GM18507 (cell line): ENCODE results near the gene RGS3.

Experiments
- DNase-seq: peaks from one replicate; pipeline ENCODE4 v3.0.0; 2011; ENCODE audit warnings: low read depth; ENCODE audit not compliant: insufficient read length; ENCODE audit errors: extremely low spot score
- FAIRE-seq: peaks from 2 replicates; lab custom pipeline; 2011; peaks lifted over from hg19 to GRCh38; lab: Jason Lieb, UNC

Gene RGS3

DNA sequence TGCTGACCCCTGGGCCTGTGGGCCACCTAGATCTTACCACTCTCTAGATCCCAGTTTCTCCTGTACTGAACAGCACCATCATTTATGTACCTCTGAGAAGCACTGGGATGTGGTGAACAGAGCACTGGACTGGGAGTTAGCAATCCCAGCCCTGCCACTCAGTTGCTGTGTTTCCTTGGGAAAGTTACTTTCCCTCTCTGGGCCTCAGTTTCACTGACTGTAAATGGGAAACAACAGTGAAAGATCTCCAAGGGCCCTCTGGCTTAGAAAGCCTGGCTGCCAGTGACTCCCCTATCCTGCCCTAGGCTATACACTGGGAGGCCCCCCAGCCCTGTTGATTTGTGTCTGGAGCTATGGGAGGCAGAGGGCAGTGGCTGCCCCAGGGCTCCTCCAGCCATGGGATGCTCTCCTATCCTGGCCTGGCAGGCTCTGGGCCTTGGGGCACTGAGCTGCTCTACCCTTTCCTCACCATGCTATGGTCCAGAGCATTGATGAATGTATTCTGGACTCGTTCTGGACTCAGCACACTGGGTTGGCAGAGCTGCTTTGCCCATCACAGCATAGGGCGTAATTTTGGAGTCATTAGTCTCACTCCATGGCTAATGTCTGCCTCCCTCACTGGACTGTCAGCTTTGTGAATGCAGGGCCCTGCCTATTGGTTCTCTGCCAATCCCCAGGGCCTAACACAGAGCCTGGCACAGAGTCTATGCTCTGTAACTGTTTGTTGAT lies 99.3 kb downstream of the RGS3 start:
- no peak for FAIRE-seq

DNA sequence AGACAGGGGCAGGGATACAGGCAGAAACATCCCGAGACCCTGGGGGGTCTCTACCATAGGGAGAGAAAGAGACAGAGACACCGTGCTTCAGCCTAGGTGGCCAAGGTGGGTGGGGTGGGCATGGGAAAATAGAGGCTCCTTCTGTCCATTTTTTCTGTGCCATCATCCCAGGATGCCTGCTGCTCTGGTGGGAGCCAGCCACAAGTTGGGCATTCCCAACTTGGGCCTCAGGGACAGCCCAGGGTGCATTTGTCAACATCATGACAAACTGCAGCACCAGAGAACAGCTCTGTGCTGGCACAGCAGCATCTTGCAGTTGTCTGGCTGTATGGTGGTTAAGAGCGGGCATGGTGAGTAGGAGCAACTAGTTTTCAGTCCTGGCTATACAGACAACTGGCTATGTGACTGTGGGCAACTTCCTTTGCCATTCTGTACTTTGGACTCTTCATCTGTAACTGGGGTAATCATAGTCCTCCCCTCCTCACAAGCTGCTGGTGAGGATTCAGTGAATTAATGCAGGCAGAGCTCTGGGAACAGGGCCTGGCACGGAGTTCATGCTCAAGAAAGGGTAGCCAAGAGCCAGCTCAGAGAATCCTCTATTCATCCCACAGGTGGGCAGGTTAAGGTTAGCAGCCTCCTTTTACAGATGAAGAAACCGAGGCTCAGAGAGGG lies 100.4 kb downstream of the RGS3 start:
- FAIRE-seq (no peak), DNase-seq (no peak)

More for the DNA sequence above, 99.3 kb downstream of the RGS3 start:
- no peak for DNase-seq

DNA sequence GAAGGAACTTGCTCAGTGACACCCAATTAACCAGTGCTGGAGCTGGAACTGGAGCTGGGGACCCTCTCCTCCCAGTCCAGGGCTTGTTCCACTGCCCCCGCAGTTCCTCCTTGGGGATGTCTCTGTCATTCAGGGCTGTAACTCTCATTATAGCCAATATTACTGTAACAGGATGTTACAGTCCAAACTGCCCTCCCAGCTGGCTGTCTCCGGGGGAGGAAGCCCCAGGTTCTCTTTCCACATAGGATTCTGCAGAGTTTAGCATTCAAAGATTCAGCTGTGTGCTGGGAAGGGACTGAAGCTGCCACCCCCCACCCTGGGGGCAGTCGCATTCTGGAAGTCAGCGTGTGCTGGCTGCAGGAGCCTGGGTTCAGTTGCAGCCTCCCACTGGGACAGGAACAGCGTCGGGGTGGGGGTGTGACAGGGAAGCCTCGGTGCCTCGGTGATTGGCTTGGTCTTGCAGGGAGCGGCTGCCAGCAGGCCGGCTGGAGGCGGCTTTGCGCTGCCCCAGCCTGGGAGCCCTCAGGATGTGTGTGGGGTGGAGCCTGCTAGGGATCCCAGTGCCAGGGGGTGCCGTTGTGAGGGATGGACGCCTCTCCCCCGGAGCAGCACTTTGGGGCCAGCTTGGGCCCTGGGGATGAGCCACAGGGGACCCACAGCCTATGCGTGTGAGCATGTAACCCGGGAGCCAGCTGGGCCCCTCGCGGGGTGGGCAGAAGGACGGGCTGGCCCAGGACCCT lies 101.1 kb downstream of the RGS3 start:
- DNase-seq (no peak), FAIRE-seq (no peak)

DNA sequence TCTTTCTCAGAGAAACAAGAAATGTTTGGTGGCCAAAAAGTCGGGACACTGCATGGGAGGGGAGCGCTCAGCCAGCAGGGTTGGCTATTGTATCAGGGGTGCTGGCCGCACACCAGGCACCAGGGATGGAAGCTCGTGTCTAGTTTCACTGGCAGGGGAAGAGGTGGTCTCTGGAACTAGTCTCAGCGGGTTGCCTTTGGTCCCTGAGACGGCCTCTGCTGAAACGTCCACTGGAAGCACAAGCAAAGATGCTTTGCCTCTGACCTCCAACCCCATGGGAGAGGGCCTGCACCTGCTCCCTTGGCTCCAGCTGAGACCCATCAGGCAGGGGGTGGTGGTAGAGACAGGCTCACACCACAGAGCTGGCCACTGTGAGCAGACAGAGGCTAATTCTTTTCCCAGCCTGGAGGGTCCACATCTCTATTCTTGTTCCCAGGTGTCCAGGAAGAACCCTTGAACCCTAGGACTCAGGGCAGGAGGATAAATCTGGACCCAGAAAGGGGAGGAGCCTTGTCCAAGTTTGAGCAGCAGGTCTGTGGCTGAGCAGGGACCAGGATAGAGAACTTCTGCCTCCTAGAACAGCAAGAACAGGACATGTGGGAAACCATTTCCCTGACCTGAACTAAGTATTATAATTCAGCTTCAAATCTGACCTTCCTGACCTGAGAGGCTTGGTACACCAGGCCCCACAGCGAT lies 102.6 kb downstream of the RGS3 start:
- no peak for DNase-seq
- no peak for FAIRE-seq

DNA sequence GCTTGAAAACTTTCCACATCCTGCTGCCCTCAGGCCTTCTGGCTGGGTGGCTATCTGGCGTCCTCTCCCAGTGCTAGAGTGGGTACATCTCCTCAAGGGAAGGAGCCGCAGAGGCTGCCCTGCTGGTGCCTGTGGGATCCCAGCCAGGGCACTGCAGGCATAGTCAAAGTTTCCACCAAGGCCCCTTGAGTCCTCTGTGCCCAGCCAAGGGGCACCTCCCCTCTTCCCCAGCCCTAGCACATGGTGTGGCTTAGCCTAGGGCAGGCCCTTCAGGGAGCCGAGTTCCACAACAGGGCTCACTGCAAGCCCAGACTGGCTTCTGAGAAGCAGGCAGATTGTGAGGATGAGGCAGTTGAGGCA lies 103.2 kb downstream of the RGS3 start:
- no peak for DNase-seq
- no peak for FAIRE-seq

DNA sequence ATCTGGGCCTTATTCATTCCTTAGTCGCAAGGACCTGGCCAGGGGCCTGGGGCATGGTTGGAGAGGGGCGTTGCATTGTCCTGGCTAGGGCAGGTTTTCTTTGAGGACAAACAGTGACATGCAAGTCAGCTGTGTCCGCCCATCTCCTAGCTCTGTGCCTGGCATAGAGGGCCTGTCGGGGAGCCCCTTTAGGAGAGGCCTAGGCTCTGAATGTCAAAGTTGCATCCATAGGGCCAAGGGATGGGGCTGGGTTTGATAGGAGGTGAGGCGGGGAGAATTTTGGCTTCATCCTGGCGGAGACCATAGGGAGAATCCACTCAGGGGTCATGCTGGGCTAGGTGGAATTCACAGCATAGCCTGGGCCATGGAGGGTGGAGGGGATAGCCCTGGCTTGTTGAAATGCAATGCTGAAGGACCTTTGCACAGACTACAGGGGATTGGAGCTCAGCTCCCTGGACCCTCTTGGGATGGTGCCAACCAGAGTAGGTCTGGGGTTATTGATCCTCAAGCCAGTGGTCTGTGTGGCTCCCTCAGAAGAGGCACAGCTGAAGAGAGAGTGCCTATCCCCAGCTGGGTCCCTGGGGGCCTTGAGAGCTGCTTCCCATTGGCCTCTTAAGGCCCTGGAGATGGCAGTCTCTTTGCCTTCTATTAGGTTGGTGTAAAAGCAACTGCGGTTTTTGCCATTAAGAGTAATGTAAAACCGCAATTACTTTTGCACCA lies 104.0 kb downstream of the RGS3 start:
- DNase-seq (no peak), FAIRE-seq (no peak)

DNA sequence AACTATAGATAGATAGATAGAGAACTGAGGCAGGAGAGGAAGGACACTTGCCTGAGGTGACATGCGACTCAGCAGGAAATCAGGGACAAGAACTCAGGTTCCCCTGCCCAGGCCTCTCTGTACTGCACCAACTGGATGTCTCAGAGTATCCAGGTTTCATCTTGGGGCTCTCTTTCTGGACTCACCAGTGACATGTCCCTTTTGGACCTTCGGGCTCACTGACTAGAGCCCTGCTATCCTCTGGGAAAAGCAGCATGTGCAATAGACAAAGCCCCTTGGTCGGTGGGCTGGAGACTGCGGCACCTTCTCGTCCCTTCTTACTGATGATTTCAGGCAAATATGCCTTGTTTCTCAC lies 104.5 kb downstream of the RGS3 start:
- DNase-seq (no peak), FAIRE-seq (no peak)

DNA sequence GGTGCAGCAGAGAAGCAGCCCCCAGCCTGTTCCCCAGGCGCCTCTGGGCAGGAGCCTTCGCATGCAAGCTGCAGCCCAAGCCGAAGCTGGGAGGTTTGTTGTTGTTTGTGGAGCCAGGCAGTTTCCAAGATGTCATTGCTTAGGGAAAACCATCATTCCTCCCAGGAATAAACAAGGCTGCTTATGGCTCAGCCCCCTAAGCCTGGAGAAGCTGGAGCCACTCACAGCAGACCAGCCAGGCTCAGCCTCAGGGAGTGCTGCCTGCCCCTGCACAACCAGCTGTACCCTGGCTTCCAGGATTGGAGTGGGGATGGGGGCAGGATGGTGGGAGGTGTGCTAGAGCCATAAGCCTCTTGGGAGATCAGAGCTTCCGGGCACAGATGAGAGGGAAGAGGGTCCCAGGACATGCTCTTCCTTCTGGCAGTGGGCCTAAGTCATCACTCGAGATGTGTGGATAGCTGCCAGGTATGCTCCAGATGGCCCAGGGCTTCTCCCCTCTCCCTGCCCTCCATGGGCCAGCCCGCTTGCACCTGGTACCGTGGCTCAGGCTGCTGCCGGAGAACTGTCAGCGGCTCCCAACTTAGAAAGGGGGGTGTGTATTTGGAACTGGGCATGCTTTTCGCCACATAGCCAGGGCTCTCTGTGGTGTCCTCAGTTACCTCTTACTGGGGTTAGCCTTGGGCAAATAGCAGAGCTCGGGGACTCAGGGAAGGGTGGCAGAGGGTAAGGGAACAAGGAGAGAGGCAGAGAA lies 105.2 kb downstream of the RGS3 start:
- no peak for FAIRE-seq
- no peak for DNase-seq

DNA sequence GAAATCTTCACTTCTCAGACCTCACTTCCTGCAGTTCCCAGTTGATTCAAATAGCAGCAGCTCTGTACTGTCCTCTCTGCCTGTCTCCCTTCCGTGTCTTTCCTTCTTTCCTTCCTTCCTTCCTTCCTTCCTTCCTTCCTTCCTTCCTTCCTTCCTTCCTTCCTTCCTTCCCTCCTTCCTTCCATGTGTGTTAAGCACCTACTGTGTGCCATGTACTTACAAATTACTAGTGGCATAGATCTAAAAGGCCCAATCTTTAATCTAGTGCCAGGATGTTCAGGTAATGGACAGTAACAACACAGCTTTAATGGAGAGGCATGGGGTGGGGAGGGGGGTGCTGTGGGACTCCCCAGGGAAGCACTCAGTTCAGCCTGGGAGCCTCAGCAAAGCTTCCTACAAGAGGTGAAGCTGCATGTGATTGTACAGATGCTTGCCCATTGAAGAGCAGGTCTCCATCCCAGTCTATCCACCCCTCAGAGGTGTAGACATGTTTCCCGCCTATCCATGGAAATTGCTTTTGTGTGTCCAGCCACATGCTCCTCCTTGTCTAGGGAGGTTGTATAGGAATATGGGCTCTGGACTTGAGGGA lies 106.0 kb downstream of the RGS3 start:
- FAIRE-seq: no peak
- DNase-seq: no peak

DNA sequence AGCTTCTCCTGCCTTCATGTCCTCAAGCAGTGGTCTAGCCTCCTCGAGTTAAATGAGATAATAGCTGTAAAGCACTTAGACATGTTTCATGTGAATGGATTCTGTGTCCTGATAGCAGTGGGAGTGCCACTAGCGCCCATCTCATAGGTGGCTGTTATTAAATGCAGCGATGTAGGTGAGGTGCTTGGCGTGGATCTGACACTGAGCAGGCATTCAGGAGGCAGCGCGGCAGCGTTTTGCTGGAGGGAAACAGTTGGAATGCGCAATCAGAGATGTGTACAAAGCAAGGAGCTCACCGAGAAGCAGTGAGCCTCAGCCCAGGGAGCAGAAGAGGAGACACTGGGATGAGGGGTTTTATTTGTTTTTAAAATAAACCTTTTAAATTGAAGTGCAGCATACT lies 106.6 kb downstream of the RGS3 start:
- DNase-seq: no peak
- no peak for FAIRE-seq

DNA sequence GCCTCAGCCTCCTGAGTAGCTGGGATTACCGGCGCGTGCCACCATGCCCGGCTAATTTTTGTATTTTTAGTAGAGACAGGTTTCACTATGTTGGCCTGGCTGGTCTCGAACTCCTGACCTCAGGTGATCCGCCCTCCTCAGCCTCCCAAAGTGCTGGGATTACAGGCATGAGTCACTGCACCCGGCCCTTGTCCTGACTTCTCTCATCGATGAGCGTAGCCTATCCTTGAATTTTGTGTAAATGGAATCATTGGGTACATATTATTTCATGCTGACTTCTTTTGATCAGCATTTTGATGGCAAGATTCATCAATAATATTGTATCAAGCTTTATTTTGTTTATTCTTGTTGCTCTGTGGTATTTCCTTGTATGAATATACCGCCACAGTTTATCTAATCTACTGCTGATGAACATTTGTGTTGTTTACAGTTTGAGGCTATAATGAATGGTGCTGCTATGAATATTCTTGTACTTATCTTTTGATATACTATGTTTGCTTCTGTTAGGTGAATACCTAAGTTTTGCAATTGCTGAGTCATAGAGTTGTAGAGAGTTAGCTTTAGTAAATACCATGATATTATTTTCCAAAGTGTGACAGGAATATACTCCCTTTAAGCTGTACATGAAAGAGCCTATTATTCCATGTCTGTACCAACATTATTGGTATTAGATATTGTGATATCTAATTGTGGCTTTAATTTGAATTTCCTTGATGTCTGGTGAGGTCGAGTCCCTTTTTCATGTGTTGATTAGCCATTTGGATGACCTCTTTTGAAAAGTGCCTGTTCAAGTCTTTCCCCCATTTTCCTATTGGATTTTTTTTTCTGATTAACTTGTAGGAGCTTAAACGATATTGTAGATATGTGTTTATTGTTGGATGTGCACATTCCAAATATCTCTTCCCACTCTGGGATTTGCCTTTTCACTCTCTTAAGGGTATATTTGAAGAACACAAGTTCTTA lies 107.5 kb downstream of the RGS3 start:
- no peak for DNase-seq
- FAIRE-seq: no peak

DNA sequence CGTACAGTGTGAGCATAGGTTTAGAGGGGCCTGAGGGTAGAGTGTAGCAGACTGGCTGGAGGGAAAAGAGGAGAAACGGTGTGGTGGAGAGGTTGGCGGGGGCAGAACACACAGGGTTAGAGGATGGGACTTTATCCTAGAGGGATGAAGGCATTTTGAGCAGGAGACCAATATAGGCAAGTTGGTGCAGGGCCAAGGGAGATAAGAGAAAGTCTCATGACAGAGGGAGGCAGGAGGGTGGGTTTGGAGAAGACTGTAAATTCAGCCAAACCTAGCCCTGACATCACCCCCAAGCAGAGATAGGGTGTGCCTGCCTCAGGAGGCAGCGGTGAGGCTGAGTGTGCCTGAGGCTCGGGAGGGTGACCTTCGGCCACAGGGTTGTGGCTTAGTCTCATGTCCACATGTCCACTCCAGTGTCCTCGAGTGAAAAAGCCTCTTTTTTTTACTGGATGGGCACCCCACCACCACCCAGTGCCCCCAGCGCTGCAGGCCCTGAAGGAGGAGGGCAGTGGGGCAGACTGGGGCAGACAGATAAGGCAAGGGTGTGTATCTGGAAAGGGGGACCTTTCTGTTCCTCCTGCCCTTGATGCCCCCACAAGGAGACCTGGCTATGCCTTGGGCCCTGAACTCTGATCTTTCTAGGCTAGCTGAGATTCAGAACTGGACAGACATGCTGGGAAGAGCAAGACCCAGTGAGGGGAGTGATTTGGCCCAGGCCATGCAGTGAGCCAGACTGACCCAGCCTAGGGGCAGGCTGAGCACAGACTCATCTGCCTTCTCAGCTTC lies 108.7 kb downstream of the RGS3 start:
- FAIRE-seq (no peak), DNase-seq (no peak)

DNA sequence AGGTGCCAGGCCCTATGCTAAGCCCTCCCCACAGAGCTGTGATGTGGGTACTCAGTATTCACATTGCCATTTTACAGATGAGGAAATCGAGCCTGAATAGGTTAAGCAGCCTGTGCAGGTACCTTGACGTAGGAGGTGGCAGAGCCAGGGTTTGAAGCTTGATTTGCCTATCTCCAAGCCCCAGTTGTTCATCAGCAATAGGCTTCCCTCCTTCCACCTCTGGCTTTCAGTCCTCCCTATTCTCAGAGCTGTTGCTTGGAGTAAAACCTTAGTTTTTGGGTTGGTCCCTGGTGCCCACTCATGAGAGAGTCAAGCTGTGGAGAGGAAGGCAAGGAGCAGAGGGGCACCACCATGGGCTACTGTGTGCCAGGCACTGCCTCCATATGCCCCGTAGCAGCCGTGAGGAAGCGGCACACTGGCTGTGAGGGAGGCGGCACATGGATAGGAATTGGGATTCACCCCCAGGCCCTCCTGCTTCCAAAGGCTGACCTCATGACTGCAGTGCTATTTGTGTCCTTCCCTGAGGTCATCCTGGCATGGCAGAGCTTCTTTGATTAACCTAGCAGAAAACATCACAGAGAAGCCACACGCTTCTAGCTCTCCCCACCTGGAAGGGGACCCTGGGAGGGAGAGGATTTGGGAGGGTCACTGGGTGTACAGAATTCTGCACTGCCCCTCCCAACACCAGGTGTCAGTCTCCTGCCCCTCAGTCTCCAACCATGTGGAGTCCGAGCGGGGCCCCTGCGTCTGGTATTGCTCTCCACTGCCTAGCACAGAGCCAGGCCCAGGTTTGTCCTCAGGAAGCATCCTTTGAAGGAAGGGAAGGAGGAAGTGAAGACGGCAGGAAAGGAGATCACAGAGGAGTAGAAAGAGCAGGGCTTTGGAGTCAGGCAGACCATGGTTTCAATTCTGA lies 109.8 kb downstream of the RGS3 start:
- no peak for FAIRE-seq
- DNase-seq: no peak

DNA sequence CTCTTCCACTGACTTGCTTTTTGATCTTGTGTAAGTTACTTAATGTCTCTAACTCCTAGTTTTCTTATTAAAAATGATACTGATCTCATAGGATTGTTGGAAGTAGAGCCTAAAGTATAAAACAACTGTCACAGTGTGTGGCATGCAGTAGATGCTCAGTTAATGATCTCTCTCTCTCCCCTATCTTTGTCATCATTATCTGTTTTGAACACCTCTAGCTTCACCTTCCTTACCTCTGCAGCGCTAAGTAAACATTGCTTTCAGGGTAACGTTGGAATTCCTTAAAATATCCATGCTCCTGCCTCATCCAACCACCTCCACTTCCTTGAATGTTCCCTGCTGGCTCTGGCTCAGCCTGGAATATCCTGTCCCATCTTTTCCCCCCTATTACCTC lies 110.4 kb downstream of the RGS3 start:
- FAIRE-seq (no peak), DNase-seq (no peak)

DNA sequence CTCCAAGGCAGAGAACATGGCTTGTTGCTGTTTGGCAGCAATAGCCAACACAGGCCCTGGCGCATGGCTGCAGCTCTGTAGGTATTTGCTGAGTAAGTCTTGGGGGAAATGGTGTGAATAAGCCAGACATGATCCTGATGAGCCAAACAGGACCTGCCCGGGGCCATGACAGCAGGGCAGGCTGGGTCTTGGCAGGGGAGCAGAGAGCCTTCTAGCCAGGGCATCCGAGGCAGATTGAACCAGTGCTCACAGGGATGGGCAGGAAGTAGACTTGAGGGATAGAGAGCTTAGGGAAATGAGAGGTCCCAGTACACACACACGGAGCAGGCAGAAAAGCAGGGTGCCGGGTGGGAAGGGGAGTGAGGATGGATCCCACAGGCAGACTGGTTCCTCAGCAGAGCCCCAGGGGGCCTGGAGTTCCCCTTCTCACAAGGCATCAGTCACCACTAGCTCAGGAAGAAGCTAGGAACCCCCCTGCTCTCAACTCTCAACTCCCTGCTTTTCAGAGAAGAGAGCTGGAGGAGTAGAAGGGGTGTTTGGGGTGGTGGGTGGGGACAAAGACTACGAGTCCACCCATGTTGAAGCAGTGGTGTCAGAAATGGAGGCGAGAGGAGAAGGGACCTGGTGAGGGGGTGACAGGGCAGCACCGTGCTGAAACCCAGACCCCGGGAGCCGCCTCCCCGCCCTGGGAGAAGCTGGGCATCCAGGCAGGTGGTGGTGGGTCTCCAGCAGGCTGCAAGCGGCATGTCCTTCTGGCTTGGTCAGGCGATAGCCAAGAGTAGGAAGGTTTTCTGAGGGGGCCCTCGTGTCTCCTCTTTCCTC lies 111.1 kb downstream of the RGS3 start:
- no peak for FAIRE-seq

More for the DNA sequence above, 111.1 kb downstream of the RGS3 start:
- DNase-seq: no peak
